ENCODE measurements around the gene WDR17.

The WDR17 gene

DNA sequence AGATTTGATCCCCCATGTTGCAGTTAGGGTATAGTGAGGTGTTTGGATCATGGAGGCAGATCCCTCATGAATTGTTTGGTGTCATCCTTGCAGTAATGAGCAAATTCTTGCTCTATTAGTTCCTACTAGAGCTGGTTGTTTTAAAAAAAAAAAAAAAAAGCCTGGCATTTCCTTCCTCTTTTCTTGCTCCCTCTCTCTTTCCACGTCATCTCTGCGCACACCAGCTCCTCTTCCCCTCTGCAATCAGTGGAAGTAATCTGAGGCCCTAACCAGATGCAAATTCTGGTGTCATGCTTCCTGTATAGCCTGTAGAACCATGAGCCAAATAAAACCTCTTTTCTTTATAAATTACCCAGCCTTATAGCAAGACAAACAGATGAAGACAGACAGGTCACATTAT is 24.5 kb downstream of the WDR17 start:
- no peak for DNase-seq (ENCODE audit: low read depth in 2 of 2)

DNA sequence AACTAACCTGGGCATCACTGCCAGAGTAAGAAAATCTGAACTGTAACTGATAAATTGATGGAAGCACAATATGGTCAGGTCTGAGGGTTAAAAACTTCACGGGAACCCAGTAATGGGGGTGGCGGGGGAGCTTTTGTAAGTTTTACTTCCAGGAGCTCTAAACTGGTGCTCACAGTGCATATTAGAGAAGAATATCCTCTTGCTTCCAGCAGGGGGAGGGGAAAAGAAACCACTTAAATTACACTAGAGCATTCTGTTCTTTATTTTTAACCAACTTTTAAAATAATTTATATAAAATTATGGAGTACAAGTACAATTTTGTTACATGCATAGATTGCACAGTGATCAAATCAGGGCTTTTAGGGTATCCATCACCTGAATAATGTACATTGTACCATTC is 33.7 kb downstream of the WDR17 start:
- no peak for DNase-seq (ENCODE audit: low read depth in 2 of 2)

DNA sequence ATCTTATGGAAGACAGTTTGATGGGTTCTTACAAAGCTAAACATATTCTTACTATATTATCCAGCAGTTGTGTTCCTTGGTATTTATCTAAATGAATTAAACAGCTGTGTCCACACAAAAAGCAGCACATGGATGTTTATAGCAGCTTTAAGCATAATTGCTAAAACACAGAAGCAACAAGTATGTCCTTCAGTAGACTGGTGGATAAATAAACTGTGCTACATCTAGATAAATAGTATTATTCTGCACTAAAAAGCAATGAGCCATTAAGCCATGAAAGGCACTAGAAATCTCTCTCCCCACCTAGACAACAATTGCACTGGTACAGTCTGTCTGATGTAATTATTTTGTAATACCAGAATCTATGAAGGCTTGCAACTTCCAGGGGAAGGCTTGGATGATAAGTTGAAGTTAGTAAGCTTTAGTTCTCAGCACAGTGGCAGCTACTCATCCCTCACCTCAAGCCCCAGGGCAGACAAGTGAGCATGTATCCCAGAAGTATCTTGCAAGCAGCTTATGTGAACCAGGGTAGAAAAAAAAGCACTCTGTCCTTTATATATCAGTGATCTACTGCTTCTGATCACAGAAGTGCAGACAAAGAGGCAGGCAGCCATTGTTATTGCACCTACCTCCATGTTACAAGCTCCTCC is 36.9 kb downstream of the WDR17 start:
- no peak for DNase-seq (ENCODE audit: low read depth in 2 of 2)

DNA sequence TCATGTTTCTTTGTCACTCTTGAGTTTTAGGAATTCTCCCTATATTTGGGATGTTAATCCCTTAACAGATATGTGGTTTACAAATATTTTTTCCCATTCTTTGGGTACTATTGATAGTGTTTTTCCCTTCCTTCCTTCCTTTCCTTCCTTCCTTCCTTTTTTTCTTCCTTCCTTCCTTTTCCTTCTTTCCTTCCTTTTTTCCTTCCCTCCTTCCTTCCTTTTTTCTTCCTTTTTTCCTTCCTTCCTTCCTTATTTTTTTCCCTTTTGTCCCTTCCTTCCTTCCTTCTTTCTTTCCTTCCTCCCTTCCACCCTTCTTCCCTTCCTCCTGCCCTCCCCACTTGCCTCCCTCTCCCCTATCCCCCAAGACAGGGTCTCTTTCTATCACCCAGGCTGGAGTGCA is 42.1 kb downstream of the WDR17 start:
- no peak for DNase-seq (ENCODE audit: low read depth in 2 of 2)

DNA sequence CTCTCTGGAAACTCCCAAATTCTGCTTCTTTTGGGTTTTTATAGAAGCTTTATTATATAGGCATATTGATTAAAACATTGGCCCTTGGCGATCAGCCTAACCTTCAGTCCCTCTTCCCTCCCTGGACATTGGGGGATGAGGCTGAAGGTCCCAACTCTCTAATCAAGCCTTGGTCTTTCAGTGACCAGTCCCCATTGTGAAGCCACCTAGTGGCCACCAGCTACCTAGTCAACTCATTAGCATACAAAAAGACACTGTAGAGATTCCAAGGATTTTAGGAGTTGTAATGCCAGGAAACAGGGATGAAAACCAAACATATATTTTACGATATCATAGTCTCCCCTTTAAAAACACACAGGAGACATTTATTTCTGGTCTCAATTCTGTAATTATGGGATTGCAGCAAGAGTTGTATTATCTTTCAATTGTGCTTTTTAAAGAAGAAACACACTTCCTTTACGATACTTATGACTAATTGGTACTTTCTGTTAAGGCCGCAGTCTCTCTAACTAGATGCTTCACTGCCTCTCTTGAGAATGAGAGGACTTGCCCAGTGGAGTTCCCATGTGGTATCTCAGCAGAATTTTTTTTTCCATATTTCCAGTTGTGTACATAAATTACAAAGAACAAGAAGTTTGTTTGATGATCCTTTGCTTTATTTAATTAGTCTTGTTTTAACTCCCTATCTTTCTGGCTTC is 58.2 kb downstream of the WDR17 start:
- DNase-seq (ENCODE audit: low read depth in 2 of 2) = no peak

DNA sequence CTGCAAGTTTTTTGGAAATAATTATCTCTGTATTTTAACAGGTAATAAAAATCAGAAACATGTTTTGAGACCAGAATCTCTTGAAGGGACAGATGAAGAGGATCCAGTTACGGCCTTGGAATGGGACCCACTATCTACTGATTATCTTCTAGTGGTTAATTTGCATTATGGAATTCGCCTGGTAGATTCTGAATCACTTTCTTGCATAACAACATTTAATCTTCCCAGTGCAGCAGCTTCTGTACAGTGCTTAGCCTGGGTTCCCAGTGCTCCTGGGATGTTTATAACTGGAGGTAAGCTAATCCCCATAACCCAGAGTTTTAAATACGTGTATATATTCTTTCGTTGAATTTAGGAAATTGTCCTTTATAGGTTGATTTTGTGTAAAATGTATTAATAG is 59.4 kb downstream of the WDR17 start:
- no peak for DNase-seq (ENCODE audit: low read depth in 2 of 2)

DNA sequence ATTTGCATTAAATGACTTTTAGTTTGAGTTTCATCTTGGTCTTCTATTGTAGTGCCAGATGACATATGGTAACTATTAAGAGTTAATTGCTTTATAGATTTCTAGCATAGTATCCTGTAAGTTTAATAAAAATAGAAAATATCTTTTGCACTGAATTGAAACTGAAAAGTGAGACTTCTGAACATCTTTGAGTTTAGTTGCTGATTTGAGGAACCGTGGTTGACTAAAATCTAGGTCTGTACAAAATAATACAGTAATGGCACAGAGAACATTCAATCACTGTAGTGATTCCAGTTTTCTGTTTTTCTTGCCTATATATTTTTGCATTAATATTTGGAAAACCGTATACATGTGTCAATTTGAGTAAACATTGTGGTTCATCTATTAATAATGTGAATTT is 69.0 kb downstream of the WDR17 start:
- DNase-seq (ENCODE audit: low read depth in 2 of 2) = no peak

DNA sequence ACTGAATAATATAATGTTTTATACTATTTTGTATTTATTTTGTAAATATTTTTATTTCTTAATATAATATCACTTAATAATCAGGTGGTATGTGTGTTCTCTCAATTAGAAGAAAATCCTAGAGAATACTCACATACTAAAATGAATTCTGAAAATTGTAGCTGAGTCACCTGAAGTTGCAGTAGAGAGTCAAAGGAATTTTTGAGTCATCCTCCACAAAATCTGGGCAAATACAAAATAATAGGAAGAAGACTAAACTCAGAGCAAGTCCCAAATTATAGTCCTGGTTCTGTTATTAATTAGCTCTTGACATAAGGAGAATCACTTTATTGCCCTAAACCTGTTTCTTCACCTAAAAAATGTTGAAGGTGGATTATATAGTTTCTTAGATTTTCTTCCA is 72.0 kb downstream of the WDR17 start:
- DNase-seq (ENCODE audit: low read depth in 2 of 2) = no peak

DNA sequence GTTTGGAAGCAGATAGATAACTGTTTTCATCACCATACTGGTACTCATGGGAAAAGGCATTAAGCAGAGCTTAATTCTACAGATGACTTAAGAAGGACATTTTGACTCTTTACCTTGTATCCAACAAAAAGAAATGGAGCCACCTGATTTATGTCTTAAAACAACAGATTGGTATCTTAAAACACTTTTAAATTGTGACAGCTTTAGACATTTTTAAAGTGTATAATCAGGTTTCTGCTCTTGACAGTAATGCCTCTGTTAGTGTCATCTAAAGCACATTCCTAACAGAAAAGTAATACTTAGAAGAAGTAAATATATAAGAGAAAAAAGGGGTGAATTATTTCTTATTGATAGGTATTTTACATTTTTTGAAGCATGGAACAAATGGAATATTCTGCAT is 73.9 kb downstream of the WDR17 start:
- DNase-seq (ENCODE audit: low read depth in 2 of 2) = no peak

DNA sequence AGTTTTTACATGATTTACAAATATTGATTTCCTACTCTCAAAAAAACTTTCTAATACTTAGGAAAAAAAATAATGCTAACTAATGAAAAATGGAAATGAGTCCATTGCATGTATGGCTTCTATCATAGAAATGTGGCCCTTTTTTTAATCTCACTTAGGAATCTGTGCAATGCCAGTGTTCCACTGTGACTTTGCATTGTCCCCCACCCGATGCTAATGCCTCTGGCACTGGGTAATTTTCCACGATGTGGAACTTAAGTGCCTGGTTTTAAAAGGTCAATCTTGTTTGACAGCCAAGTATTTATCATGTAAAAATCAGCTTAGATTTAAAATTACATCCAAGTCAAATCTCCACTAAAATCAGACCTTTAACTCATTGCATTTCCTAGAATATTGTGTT is 76.6 kb downstream of the WDR17 start:
- no peak for DNase-seq (ENCODE audit: low read depth in 2 of 2)

DNA sequence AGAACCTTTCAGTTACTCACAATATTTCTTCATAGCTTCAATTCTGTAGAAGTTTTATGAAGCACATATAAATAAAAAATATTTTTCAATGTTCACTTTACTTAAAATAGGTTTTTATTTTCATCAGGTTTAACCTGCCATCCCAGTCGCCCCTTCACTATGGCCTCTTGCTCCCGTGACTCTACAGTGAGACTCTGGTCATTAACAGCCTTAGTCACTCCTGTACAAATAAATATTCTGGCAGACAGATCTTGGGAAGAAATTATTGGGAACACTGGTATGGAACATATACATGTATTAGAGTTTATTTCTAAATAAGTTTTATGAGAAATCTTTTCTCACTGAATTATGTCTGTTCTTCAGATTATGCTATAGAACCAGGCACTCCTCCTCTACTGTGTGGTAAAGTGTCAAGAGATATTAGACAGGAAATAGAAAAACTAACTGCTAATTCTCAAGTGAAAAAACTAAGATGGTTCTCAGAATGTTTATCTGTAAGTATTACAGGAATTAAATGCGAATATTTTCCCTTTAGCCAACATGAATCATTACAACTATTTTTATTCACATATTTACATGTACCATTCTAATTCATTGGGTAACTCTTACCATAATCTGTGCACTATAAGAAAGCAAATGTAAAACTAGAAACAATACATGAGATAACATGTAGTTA is 84.2 kb downstream of the WDR17 start:
- DNase-seq (ENCODE audit: low read depth in 2 of 2) = no peak

DNA sequence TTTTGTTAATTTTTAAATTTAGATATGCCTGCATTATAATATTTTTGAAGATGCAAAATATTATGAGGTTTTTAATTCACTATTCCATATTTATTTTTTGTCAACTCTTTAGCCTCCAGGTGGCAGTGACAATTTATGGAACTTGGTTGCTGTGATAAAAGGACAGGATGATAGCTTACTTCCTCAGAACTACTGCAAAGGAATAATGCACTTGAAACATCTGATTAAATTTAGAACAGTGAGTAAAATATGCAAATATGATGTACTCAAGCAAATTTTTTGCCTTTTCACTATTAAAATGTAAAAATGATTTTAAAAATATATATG is 84.7 kb downstream of the WDR17 start:
- DNase-seq (ENCODE audit: low read depth in 2 of 2) = no peak

DNA sequence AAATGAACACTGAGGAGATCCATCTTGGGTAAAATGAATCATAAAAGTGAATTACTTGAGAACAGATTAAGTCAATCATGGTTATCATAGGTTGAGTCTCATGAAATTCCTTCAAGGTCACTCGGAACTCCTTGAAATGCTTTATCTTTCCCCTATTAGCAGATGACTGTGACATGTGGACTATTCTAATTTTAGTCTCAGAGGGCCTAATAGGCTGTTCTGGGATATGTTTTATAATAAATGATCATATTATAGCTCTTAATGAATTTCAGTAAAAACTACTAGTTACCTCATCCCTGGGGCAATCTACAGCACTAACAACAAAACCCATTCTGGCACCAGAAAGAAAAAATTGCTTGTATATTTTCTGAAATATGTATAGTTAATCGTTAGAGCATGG is 85.1 kb downstream of the WDR17 start:
- no peak for DNase-seq (ENCODE audit: low read depth in 2 of 2)

DNA sequence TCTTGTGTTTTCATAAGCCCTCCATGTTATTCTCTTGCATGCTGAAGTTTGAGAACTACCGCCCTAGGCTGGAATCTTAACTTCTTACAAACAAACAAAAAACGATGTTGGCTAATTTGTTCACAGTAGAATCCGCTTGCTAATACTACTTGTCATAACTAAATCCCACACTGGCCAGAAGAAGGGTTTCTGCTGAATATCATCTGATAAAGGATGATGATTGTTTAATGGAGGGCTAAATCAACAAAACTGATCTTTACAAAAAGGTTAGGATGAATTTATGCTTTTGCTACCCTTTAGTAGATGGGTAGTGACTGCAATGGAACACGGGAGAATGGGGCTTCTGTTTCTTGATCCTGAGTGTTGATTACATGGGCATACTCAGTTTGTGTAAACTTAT is 87.5 kb downstream of the WDR17 start:
- no peak for DNase-seq (ENCODE audit: low read depth in 2 of 2)

DNA sequence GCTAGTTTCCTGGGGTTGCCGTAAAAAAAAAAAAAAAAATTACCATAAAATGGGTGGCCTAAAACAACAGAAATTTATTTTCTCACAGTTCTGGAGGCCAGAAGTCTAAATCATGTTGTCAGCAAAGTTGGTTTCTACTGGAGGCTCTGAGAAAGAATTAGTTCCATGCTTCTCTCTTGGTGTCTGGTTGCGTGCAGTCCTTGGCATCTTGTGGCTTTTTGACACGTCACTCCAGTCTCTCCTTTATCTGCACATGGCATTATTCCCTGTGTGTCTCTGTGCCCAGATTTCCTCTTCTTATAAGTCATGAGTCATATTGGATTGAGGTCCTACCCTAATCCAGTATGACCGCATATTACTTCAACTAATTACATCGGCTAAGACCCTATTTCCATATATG is 91.0 kb downstream of the WDR17 start:
- DNase-seq (ENCODE audit: low read depth in 2 of 2) = no peak

DNA sequence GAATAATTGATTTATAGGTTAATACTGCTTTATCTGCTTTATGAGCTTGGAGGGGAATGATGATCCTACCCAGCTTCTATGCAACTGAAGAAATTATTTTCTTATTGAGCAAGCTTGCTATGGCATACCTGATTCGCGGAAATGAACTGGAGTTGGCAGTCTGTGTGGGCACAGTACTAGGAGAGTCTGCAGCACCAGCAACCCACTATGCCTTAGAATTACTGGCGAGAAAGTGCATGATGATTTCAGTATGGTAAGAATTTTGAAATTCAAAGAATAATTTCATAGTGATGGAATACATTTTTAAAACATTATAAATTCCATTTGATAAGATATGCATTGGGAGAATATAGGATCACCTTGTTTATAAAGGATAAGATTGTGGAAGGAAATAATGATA is 97.4 kb downstream of the WDR17 start:
- DNase-seq (ENCODE audit: low read depth in 2 of 2) = no peak

DNA sequence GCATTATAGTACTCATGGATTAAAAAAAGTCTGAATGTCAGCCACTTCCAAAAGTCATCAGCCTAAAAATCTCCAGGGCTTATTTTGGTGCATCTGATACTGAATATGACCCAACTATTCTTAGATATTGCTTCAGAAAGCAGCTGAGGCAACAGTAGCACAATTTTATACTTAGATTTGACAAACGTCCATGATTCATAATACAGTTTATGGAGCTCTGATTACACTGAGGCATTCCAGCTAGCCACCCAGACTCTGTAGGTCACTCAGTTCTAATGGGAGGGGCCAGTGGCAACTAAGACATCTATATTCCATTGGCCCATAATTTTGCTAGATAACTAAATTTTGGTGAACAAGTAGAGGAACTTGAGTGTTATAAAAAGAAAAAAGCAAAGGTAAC is 119.4 kb downstream of the WDR17 start:
- DNase-seq (ENCODE audit: low read depth in 2 of 2) = no peak

DNA sequence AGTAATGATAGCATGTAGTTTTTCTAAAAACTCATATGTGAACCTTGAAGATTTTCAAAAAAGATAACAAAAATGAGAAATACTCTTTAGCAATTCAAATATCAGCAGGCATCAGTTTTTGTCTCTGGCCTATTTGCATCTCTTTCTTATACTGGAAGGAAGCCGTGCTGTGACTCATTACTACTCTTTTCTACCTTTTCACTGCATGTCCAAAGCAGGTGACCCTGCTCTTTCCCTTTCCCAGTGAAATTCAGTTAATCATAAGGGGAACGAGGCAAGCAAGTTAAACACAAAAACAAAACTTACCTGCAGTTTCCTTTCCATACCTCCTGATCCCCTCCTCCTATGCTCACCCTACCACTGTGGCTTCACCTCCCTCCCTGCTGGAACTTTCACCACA is 120.4 kb downstream of the WDR17 start:
- no peak for DNase-seq (ENCODE audit: low read depth in 2 of 2)

DNA sequence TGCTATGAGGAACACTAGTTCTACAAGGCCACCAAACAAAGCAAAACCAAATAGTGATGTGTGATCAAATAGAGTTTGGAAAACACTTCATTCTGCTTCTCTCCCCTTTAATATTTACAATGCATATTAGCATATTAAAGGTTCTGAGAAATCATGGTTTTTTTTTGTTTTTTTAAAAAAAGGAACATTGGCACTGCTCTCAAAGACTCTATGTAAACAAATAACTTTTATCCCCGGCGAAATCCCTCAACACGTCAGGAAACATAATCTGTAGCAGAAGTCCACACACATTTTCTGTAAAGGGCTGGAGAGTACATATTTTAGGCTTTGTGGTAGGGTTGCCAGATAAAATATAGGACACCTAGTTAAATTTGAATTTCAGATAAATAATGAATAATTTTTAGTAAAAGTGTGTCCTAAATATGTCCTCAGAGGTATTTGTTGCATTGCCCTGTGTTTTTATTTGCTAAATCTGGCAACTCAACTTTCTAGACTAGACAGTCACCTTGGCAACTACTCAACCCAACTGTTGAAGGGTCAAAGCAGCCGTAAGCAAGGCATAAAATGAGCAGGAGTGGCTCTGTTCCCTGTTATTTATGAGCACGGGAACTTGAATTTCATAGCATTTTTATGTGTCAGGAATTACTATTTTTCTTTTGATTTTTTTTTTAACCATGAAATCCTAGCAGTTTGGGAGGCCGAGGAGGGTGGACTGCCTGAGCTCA is 121.2 kb downstream of the WDR17 start:
- no peak for DNase-seq (ENCODE audit: low read depth in 2 of 2)

DNA sequence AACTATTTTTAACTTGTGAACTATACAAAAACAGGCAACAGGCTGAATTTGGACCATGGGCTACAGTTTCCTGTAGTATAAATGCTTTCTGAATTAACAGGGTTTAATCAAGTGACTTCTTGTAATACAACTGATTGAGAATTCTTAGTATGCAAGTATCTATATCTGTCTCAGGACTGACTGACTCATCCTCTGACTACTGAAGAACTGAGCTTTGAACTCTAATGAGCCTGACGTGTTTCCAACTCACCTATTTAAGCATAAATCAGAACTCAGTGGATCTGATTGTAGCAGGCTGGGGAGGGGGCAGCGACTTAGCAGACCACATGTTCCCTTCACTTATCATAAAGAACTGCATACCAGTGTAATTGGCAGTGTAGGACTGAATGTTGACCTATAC is 122.0 kb downstream of the WDR17 start:
- no peak for DNase-seq (ENCODE audit: low read depth in 2 of 2)

DNA sequence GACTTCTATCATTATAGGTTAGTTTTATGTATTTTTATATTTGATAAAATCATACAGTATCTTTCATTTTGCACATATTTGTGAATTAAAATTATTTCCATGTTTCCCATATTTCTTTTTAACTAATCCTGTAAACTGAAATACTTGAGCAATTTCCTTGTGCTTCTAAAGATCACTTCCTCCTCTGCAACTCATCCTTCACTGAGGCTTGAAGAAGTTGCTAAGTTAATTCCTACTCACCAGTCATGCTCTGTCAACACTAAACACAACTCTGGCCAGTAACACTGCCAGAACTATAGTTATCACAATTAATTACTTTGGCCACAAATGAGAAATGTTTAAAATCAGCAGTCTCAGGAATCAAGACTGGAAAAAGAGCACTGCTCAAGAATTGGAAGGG is 123.0 kb downstream of the WDR17 start:
- DNase-seq (ENCODE audit: low read depth in 2 of 2) = no peak

DNA sequence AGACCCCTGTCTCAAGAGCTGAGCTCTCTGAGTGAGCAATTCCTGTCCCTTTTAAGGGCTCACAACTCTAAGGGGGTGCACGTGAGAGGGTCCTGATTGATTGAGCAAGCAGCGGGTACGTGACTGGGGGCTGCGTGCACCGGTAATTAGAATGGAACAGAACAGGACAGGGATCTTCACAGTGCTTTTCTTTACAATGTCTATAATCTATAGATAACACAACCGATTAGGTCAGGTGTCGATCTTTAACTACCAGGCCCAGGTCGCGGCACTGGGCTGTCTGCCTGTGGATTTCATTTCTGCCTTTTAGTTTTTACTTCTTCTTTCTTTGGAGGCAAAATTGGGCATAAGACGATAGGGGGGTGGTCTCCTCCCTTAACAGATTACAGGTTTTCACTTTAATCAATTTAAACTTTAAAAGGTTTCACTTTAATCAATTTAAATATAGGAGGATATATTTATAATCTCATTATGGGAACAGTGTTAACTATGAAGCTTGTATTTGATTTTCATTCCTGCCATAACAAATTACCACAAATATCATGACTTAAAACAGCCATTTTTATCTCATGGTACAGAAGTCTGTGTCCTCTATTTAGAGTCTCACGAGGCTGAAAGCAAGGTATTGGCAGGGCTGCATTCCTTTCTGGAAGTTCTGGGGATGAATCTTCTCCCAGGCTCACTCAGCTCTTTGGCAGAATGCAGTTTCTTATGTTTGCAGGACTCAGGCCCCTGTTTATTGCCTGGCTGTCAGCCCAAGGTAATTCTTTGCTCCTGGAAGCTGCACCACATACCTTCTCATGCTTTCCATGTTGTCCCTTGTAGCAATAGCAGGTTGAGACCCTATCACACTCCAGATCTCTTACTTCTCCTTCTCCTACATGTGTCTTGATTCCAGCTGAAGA is 124.5 kb downstream of the WDR17 start:
- DNase-seq (ENCODE audit: low read depth in 2 of 2) = no peak
